B cell (primary cell): ENCODE measurements around the gene CFAP210.

ENCODE experiments used
- EZH2 ChIP-seq: IDR thresholded peaks from 2 replicates; pipeline ENCODE4 v1.6.1; 2012; ENCODE audit warnings: borderline replicate concordance, low read depth, mild to moderate bottlenecking, moderate library complexity, low read length; ENCODE audit not compliant: insufficient read depth, poor library complexity, severe bottlenecking
- TF ChIP-seq, protein P1 (sequence below): fragments of 200-600 bp; IDR thresholded peaks from one replicate; pipeline ENCODE4 v1.8.0; 2022; ENCODE audit warnings: antibody characterized with exemption, mild to moderate bottlenecking

DNA sequence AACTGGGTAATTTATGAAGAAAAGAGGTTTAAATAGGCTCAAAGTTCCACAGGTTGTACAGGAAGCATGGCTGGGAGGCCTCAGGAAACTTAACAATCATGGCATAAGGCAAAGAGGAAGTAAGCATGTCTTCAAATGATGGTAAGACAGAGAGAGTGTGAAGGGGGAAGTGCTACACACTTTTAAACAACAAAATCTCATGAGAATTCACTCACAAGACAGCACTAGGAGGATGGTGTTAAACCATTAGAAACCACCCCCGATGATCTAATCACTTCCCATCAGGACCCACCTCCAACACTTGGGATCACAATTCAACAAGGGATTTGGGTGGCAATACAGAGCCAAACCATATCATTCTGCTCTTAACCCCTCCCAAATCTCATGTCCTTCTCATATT is 34.9 kb downstream of the CFAP210 start:
- TF ChIP-seq, protein P1, sequence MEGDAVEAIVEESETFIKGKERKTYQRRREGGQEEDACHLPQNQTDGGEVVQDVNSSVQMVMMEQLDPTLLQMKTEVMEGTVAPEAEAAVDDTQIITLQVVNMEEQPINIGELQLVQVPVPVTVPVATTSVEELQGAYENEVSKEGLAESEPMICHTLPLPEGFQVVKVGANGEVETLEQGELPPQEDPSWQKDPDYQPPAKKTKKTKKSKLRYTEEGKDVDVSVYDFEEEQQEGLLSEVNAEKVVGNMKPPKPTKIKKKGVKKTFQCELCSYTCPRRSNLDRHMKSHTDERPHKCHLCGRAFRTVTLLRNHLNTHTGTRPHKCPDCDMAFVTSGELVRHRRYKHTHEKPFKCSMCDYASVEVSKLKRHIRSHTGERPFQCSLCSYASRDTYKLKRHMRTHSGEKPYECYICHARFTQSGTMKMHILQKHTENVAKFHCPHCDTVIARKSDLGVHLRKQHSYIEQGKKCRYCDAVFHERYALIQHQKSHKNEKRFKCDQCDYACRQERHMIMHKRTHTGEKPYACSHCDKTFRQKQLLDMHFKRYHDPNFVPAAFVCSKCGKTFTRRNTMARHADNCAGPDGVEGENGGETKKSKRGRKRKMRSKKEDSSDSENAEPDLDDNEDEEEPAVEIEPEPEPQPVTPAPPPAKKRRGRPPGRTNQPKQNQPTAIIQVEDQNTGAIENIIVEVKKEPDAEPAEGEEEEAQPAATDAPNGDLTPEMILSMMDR = no peak
- no peak for TF ChIP-seq EZH2
